Superior temporal gyrus (tissue), 1 donor: Measurements from ENCODE around the gene SF3A2.

Experiments used
- DNase-seq: peaks from one replicate; pipeline ENCODE4 v3.0.0-alpha.2; 2016; ENCODE audit errors: extremely low spot score

The SF3A2 gene

GRCh38 chr19:2240881-2241760 is 4.5 kb downstream of the SF3A2 start:
- no peak for DNase-seq

- DNase-seq: no peak
These were observed 5.5 kb downstream of the SF3A2 start for GRCh38 chr19:2242092-2242537.

- no peak for DNase-seq
These were observed 6.2 kb downstream of the SF3A2 start for GRCh38 chr19:2242816-2243215.

- no peak for DNase-seq
These were observed 6.9 kb downstream of the SF3A2 start for GRCh38 chr19:2243274-2244124.

GRCh38 chr19:2244125-2244411 is 7.4 kb downstream of the SF3A2 start:
- no peak for DNase-seq

- no peak for DNase-seq
These were observed 7.9 kb downstream of the SF3A2 start for GRCh38 chr19:2244486-2244885.

- no peak for DNase-seq
These were observed 8.6 kb downstream of the SF3A2 start for GRCh38 chr19:2245273-2245672.

GRCh38 chr19:2246014-2246620 is 9.5 kb downstream of the SF3A2 start:
- no peak for DNase-seq

GRCh38 chr19:2246801-2247361 is 10.3 kb downstream of the SF3A2 start:
- peak; percentile 40 for DNase-seq

GRCh38 chr19:2247433-2248101 is 10.9 kb downstream of the SF3A2 start:
- no peak for DNase-seq

GRCh38 chr19:2248136-2249009 is 11.7 kb downstream of the SF3A2 start:
- DNase-seq: no peak

- DNase-seq: no peak
These were observed 12.6 kb downstream of the SF3A2 start, which contains the start of gene AMH for GRCh38 chr19:2249010-2249866. AMH (plus strand) TSS chr19:2249323; CDS start chr19:2249333, 10 bp downstream.

GRCh38 chr19:2249880-2250765 is 13.5 kb downstream of the SF3A2 start:
- DNase-seq: no peak

GRCh38 chr19:2250766-2251105 is 14.1 kb downstream of the SF3A2 start:
- DNase-seq: no peak

GRCh38 chr19:2251106-2252054 is 14.8 kb downstream of the SF3A2 start:
- DNase-seq: no peak

- no peak for DNase-seq
These were observed 15.6 kb downstream of the SF3A2 start for GRCh38 chr19:2252055-2252796.

- DNase-seq: no peak
These were observed 16.1 kb downstream of the SF3A2 start for GRCh38 chr19:2252797-2253105.
